NAMALWA (cell line): ENCODE data around the gene IRF8.
"Not testable (repeated sequence)": the region's sequence is repeated elsewhere in the genome, so short reads cannot be mapped to it uniquely, and the experiment has no call there.

Experiments
- DNase-seq: peaks from one replicate; pipeline ENCODE4 v3.0.0-alpha.2; 2015; ENCODE audit warnings: low spot score

Gene IRF8

GRCh38 chr16:85935974-85936760 is 37.2 kb downstream of the IRF8 start:
- DNase-seq: peak; percentile 70

GRCh38 chr16:85936816-85937215 is 37.9 kb downstream of the IRF8 start:
- DNase-seq: no peak

DNA sequence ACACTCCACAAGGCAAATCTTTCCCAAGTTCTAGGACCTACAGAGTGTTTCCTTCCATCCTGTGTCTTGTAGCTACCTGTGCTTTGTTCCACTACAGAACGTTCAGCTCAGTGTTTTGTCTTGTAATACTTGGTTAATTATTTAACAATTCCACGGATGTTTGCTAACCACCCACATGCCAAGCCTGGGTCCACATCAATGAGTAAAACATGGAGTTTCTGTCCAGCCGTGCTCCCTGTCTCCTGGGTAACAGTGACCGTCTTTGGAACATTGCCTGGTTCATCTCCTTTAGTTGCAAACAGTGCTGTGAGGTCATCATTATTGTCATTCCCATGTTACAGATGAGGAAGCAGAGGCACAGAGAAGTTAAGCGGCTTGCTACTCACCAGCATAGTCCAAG is 41.3 kb downstream of the IRF8 start:
- no peak for DNase-seq

GRCh38 chr16:85941863-85942644 is 43.1 kb downstream of the IRF8 start:
- no peak for DNase-seq

- not testable (repeated sequence) for DNase-seq
These were observed 43.7 kb downstream of the IRF8 start for GRCh38 chr16:85942659-85943058.

DNA sequence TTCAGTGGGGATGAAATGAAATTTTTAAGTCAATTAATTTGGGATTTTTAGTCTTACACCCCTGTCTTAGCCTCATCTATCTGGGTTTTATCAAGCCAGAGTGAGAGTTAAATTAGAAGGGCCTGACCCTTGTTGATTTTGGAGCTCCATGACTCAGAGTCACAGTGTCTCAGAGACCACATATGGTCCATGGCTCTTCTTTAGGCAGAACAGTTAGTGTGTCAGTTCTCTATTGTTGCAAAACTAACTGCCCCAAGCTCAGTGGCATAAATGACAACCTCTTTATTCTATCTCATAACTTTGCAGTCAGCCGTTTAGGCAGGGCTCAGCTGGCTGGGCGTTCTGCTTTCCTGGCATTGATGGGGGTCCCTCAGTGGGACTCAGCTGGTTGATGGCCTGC is 44.7 kb downstream of the IRF8 start:
- no peak for DNase-seq

- no peak for DNase-seq
These were observed 45.8 kb downstream of the IRF8 start for GRCh38 chr16:85944572-85945423.

DNA sequence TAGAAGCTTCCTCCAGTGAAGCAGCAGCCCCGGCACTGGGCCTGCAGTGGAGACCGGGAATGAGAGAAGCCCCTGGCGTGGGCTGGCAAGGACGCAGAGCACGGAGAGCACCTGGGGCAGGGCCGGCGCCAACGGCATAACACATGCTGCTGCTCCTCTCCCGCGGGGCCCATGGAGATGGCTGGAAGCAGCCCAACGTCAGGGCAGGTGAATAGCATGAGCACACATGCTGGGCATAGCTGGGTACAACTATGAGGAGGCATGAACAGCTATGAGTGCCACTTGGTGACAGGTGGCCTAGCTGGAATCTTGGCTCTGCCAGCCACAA is 46.4 kb downstream of the IRF8 start:
- peak; percentile 61 for DNase-seq

GRCh38 chr16:85946541-85947124 is 47.7 kb downstream of the IRF8 start:
- no peak for DNase-seq

DNA sequence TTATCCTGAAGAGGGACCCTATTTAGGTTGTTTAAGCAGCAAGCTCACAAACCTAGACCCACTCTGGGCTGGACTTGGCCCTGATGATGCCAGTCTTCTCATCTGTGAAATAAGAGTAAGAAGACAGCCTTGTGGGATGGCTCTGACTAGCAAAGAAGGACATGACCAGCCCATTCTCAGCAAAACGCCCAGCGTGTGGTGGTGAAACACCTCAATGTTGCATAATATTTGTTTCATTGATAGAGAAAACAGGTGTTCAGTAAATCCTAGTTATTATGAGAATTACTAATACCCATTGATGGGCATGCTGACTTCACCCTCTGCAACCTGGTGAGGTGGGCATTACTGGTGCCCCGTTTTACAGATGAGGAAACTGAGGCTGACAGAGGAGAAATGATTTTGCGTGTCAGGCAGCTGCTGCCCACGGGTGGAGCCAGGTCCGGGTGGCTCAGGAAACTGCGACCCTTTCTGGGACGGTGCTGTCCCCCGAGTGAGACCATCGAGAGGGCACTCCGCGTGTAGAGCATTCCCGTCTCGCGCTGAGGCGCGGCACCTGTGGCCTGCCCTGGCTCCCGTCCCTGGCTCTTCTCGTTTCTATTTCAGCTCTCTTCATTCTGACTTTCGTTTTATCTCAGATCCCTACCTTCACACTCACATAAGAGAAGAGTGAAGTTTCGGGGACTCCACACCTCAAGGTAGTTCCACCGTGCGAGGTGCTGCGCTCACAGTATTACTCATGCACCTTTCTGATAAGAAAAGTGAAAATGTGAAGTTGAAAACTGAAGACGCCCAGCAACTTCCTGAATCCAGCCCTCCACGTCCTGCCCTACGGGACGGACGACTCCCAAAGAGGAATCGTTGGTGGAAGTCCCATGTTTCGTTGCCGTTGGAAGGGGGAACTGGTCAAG is 48.5 kb downstream of the IRF8 start:
- DNase-seq: peak; percentile 59

- DNase-seq: peak; percentile 69
These were observed 49.2 kb downstream of the IRF8 start for GRCh38 chr16:85948138-85948509.

- DNase-seq: peak; percentile 43
These were observed 49.8 kb downstream of the IRF8 start for GRCh38 chr16:85948616-85949265.

DNA sequence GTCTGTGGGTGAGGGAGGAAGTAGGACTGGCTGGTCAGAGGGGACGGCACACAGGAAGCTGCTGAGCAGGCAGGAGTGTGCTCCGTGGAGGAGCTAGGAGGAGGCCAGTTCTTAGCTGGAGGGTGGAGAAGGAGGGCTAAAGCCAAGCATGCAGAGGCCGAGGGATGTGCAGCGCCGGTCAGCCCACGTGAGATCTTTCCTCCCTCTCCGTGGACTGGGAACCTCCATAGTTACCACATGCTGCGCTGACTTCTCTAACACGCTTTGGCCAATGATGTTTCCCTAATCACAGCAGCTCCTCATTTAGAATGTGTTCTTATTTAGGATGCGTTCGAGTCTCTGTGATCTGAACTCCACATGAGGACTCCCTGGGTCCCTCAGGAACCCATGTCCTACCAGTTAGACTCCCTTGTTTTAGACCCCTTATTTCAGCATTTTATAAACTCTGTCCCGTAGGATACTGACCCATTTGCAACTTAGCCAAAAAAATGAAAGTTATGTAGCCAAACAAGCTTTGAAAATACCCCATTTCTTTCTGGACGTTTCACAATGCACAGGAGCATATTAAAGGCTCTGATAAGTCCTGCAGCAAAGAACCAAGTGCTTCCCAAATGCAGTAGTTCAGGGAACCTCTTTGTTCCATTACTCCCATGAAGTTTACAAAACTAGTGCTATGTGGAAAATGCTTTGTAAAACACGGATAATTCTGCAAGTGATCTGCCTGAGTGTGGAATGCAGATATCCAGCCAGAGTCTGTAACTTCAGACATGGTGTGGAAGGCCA is 51.4 kb downstream of the IRF8 start:
- DNase-seq: no peak

DNA sequence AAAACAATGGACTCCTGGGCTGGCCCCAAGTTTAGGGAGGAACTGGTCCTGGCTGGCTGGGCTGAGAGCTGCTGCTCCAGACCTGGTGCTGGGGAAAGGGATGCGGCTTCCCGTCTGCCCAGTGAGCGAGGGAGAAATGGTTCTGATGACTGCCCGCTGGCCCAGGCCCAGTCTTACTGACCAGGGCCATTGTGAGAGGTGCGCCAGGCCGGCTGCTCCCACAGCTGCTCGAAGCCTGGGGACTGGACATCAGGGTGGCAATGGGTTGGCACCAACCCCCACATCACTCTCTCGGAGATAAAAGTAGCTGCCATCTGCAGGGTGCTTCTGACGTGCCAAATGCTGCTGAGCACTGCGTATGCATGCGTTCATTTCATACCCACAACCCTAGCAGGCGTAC is 53.2 kb downstream of the IRF8 start:
- DNase-seq: no peak

GRCh38 chr16:85952811-85953210 is 53.8 kb downstream of the IRF8 start:
- no peak for DNase-seq

GRCh38 chr16:85954927-85955519 is 56.1 kb downstream of the IRF8 start:
- DNase-seq: no peak

GRCh38 chr16:85955566-85955965 is 56.6 kb downstream of the IRF8 start:
- peak; percentile 29 for DNase-seq

GRCh38 chr16:85956426-85956825 is 57.5 kb downstream of the IRF8 start:
- DNase-seq: no peak

DNA sequence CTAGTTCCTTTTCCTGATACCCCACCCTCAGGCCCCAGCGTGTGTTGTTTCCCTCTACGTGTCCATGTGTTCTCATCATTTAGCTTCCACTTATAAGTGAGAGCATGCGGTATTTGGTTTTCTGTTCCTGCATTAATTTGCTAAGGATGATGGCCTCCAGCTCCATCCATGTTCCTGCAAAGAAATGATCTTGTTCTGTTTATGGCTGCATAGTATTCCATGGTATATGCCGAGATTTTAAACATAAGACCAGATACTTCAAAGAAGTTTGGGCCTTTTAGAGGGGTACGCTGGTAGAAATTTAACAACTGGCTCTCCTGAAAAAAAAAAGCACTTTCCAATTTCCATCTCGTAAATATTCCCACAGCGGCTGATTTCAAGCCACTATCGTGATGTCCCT is 59.8 kb downstream of the IRF8 start:
- no peak for DNase-seq

DNA sequence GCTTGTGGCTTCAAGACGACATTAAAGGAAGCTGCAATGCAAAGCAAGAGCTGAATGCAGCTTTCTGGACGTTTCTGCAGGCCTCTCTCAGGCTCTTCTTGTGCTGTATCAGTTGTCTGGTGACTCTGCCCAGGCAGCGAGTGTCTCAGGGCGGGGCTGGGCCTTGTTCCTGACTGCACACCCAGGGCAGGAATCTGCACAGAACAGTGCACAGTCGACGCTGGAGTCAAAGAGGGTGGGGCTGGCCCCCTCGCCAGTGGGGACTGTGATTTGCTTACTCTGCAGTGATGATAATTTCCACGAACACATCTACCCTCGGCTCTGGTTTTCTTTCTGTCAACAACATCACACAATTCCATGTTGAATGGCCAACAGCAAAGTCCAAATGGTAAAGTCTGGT is 60.7 kb downstream of the IRF8 start:
- no peak for DNase-seq
